Measurements from ENCODE around the gene TSPAN11. TPM values are rescaled to one million over a fixed set of nuclear protein-coding genes. Genes with fewer than 3 reads are reported as not detected.

Gene TSPAN11
- total and polyA plus RNA-seq, 2 donors (not counting 3 experiments of a cell fraction or from before 2014, with no cell fraction given) = 2.1 to 3.9 TPM

GRCh38 chr12:30884799-30885198 is 41.7 kb upstream of the TSPAN11 start:
- DNase-seq (ENCODE audit: low read depth, low spot score) (no peak), FAIRE-seq (no peak)
- Histone ChIP-seq H3K27ac (ENCODE audit: insufficient read depth, low read depth, low read length) (no peak overlapping the region), H3K4me1 (ENCODE audit: control insufficient read depth, extremely low read depth, insufficient read depth, low read length) (no peaks in the 10 kb centered on the region), H3K9ac (replicated peaks; ENCODE audit: extremely low read depth, insufficient read depth, low read length) (no peak overlapping the region), H3K36me3 (ENCODE audit: control insufficient read depth in 2 of 2, extremely low read depth in 1 of 2, insufficient read depth in 2 of 2, low read length in 2 of 2) (no peaks in the 10 kb centered on the region), H3K27me3 (ENCODE audit: control insufficient read depth in 2 of 2, insufficient read depth in 2 of 2, low read length in 2 of 2) (peaks cover 6 to 18% of the 10 kb centered on the region in 2 experiments), H3K9me3 (replicated peaks; ENCODE audit: control insufficient read depth, insufficient read depth, low read length) (no peaks in the 10 kb centered on the region), H3K4me2 (ENCODE audit: insufficient read depth, low read length) (no peak overlapping the region), H4K20me1 (replicated peaks; ENCODE audit: control insufficient read depth, extremely low read depth, insufficient read depth, low read length) (no peaks in the 10 kb centered on the region), H3K4me3 (replicated peaks in 1 of 3; ENCODE audit: insufficient read depth in 1 of 3, low read depth in 1 of 3, low read length in 3 of 3) (no peak overlapping the region), H3K79me2 (ENCODE audit: control insufficient read depth, insufficient read depth, low read length) (no peaks in the 10 kb centered on the region), H3K9me1 (replicated peaks; ENCODE audit: control insufficient read depth, extremely low read depth, insufficient read depth, low read length) (no peaks in the 10 kb centered on the region), H2AFZ (ENCODE audit: low read depth, low read length) (no peak overlapping the region)
- intact Hi-C loops (cut with micrococcal nuclease) = no loop called here
- dilution Hi-C loops (cut with MboI; ENCODE audit: extremely low pct_ligation_motif_present, low sequenced_read_pairs) = no loop called here
- POLR2A ChIA-PET = no interaction called here
- CTCF ChIA-PET = interaction anchor here (1.0 to 1.4 kb wide), 2 partner anchors 38 to 101 kb away, joined by 3 to 5 read pairs; no protein-coding TSS in a partner anchor
- TF ChIP-seq CTCF (IDR thresholded peaks at IDR 0.05; ENCODE audit: extremely low read depth in 1 of 2, insufficient read depth in 1 of 2, low read depth in 1 of 2, low read length in 2 of 2) (no peak), POLR2AphosphoS5 (IDR thresholded peaks at IDR 0.05; ENCODE audit: insufficient read depth, low read depth, low read length) (no peak), EZH2 (IDR thresholded peaks at IDR 0.05; ENCODE audit: borderline replicate concordance, low read depth, low read length, severe bottlenecking) (no peak), GATA2 (IDR thresholded peaks at IDR 0.05; ENCODE audit: insufficient read depth, insufficient read length, low read depth, low read length) (no peak), FOS (IDR thresholded peaks at IDR 0.05; ENCODE audit: borderline replicate concordance, insufficient read depth, low read length) (no peak), JUN (IDR thresholded peaks at IDR 0.05; ENCODE audit: borderline replicate concordance, insufficient read depth, insufficient read length, low read depth) (no peak), MYC (IDR thresholded peaks at IDR 0.05; ENCODE audit: low read depth, low read length) (no peak), POLR2A (IDR thresholded peaks at IDR 0.05; ENCODE audit: low read depth, low read length) (no peak)
- TF ChIP-seq, protein P1, sequence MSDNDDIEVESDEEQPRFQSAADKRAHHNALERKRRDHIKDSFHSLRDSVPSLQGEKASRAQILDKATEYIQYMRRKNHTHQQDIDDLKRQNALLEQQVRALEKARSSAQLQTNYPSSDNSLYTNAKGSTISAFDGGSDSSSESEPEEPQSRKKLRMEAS (IDR thresholded peaks at IDR 0.05; ENCODE audit: insufficient read depth, insufficient read length) = no peak
- no TSS peak for BruUV-seq (replicated peaks)
